Raji (cell line): Measurements from ENCODE around the gene NPC1.

Experiments
- POLR2A ChIP-seq: IDR thresholded peaks from 2 replicates; pipeline ENCODE4 v1.6.1; 2011; ENCODE audit warnings: low read depth, low read length, control low read depth; ENCODE audit not compliant: insufficient read depth

The NPC1 gene

GRCh38 chr18:23503038-23503962 lies 83.0 kb downstream of the NPC1 start, which contains the start of gene RMC1:
Gene RMC1, plus strand, starts transcription at chr18:23503511. Its CDS starts 108 bp downstream, at chr18:23503619.
- TF ChIP-seq POLR2A: peak; percentile 88

GRCh38 chr18:23502516-23503037 lies 83.7 kb downstream of the NPC1 start:
- no peak for TF ChIP-seq POLR2A

- TF ChIP-seq POLR2A: no peak
Measured at GRCh38 chr18:23501626-23502025, 84.7 kb downstream of the NPC1 start.

- no peak for TF ChIP-seq POLR2A
Measured at GRCh38 chr18:23499291-23499781, 87.0 kb downstream of the NPC1 start.

GRCh38 chr18:23498877-23499276 lies 87.4 kb downstream of the NPC1 start:
- TF ChIP-seq POLR2A: no peak

- no peak for TF ChIP-seq POLR2A
Measured at GRCh38 chr18:23498117-23498516, 88.2 kb downstream of the NPC1 start.

- no peak for TF ChIP-seq POLR2A
Measured at GRCh38 chr18:23495723-23496440, 90.4 kb downstream of the NPC1 start.

- no peak for TF ChIP-seq POLR2A
Measured at GRCh38 chr18:23494992-23495391, 91.3 kb downstream of the NPC1 start.

- no peak for TF ChIP-seq POLR2A
Measured at GRCh38 chr18:23493654-23494053, 92.7 kb downstream of the NPC1 start.

GRCh38 chr18:23487738-23488570 lies 98.4 kb downstream of the NPC1 start:
- TF ChIP-seq POLR2A: no peak

- no peak for TF ChIP-seq POLR2A
Measured at GRCh38 chr18:23485386-23485785, 100.9 kb downstream of the NPC1 start.

GRCh38 chr18:23484561-23485182 lies 101.6 kb downstream of the NPC1 start:
- TF ChIP-seq POLR2A: no peak
